GM19372 (cell line): Measurements from ENCODE around the gene CTDSPL.

Source experiments
- ATAC-seq: cut with Tn5 transposase; IDR thresholded peaks from one replicate; pipeline ENCODE4 v1.9.1; 2021; ENCODE audit warnings: mild to moderate bottlenecking, low read depth, moderate library complexity; ENCODE audit not compliant: unreplicated experiment

Gene CTDSPL

DNA sequence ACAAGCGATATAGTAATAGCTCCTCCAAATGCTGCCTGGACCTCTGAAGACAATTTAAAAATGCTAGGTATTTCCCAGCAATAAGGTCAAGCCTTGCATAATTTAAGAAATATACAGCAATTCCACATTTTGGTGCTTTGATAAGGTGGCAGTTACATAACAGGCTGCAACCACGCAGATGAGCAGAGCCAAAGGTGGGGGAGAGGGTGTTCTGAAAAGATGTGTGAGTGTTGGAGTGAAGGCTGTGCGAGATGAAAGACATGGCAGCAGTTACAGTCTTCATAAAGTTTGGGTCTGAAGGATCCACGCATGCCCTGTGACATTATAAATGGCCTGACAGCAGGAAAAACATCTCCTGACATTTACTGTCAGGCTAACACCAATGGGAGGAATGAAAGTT is 26.1 kb downstream of the CTDSPL start:
- ATAC-seq: no peak

DNA sequence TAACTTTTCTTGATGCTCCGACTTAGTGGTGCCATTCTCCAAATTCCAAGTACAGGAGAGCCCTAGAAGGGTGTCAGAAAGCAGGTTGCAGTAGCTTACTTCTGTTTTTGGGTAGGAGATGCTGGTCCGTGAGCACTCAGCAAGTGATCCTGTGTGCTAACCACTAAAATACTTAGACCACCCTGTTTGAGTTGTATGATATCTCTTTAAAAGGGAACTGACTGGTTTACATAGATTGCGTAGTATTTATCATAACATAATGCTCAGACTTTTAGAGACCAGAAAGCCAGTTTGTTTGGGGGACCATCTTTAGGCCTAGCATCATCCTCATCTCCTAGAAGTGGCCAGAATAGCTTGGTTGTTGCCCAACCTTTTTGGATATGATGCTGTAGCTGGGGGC is 26.7 kb downstream of the CTDSPL start:
- no peak for ATAC-seq

- ATAC-seq: no peak
These were observed 28.8 kb downstream of the CTDSPL start for GRCh38 chr3:37890522-37890921.

- peak; percentile 74 for ATAC-seq
These were observed 29.5 kb downstream of the CTDSPL start for GRCh38 chr3:37891227-37891626.

DNA sequence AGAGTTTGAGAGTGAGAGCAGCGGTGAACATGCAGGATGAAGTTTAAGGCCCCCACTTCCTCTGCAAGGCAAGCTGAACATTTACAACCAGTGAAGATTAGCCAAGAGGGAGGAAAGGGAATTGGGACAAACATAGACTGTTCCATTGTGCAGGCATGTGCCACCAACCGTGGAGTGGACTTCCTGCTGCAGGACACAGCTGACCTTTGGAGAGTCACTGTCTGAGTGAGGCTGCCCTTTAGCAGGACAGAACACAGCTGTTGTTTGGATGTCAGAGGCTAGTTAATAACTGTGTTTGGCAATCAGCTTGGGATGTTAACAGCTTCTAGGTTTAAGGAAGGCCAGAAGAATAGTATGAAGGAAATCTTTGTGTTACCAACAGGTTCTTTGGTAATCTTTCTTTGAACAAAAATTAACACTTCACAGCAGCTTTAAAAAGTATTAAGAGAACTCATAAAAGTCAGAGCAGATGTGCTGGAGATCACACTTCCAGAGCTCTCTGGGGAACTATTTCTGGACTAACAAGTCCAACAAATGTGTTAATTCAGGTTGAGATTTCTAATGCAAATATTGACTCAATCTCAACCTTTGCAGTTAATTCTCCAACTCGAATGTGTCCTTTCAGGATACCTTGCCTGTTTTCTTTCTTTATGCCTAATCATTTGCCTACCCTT is 31.4 kb downstream of the CTDSPL start:
- no peak for ATAC-seq

DNA sequence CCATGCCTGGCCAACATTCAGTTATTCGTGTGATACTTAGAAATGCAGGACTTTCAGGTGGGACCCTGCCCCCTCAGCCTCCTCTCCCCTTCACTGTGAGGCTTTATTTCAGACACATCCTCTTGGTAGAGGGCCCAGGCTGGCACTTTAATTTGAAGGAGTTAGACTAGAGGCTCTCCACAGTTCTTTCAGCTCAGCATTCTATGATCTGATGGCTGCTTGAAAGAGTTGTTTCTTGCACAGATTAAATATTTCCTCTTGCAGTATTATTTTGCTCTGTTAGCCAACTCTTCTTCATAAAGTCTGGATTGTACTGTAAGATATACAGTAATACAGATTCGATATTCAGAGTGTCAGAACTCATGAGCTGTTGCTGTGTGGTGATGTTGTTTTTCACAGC is 35.1 kb downstream of the CTDSPL start:
- no peak for ATAC-seq

GRCh38 chr3:37897763-37898162 is 36.1 kb downstream of the CTDSPL start:
- ATAC-seq: no peak

GRCh38 chr3:37898424-37898823 is 36.7 kb downstream of the CTDSPL start:
- no peak for ATAC-seq

DNA sequence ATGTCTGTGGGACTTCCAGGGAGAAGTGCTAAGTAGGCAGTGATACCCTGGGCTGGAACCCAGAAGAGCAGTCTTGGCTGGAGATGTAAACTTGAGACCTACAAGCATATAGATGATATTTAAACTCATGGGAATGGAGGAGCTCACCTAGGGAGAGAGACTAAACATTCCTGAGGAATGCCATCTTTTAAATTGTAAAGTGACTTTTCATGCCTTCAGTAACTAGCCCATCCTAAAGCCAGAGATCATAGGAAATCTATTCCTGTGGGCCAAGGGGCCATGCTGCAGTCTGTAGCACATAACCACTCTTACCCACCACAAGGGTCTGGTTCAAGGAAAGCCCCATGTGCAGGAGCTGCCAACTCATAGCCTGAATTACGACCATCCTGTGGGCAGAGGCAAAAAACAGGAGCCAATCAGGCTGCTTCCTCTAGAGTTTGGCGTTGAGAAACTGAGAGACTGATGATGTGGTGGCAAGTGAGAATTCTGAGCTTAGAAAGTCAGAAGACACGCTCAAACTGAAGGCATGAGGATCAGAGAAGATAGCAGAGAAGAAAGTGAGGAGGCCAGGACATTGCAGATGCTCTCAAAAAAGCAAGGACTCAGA is 37.5 kb downstream of the CTDSPL start:
- no peak for ATAC-seq

DNA sequence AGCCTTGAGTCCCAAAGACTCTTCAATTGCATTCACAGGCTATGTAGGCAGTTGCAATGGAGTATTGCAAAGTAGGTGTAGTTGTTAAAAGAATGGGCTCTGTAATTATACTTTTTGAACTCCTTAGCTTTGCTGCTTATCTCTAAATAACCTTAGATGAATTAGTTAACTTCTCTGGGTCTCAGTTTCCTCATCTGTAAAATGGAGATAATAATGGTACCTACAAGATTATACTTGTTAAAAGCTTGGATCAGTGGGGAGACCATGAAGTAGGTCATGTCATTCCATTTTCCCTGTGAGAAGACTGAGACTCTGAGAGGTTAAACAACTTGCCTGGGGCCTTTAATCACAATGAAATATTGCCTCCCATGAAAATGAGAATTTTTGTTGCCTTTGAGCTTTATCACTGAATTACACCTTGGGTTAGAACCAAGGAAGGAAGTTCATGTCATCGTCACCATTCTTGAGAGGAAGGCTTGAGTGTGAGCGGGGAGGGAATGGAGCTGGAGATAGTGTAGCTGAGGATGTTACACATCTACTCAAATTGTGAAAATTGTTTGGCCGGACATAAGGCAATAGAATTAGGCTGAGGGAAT is 38.1 kb downstream of the CTDSPL start:
- no peak for ATAC-seq

GRCh38 chr3:37901721-37902120 is 40.0 kb downstream of the CTDSPL start:
- no peak for ATAC-seq

DNA sequence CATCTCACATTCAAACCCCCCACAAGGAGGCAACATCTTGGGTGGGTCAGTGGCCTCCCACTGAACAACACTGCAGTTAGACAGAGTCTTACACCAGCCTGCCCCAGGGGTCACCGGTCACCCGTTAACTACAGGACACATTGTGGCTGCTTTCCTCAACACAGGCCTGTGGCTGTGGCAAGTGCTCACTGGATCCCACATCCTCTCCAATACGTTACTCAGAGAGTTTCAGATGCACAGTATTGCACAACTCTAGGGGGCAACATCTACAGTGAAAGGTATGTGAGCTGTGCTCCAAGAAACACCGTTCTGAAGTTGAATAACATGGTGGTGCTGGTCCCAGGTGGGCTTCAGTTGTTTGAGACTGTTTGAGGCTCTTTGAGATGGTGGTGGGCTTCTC is 41.0 kb downstream of the CTDSPL start:
- no peak for ATAC-seq

GRCh38 chr3:37903320-37903719 is 41.6 kb downstream of the CTDSPL start:
- ATAC-seq: no peak

DNA sequence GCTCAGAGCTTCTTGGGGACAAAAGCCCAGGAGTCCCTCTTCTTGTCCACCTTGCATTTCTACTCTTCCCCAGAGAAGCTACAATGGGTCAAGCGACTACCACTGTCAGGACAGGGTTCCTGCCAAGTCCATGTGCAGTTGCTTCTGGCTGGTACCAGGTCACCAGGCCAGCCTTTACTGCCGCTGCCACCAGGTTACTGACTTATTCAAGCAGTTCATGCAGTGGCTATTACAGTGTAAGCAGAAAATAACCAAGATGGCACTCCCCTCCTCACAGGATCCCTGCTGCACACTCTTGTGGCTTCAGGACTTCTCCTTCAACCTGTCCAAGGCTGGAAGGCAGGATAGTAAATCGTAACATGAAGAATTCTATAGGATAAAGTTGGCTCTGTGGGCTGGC is 42.1 kb downstream of the CTDSPL start:
- ATAC-seq: no peak

DNA sequence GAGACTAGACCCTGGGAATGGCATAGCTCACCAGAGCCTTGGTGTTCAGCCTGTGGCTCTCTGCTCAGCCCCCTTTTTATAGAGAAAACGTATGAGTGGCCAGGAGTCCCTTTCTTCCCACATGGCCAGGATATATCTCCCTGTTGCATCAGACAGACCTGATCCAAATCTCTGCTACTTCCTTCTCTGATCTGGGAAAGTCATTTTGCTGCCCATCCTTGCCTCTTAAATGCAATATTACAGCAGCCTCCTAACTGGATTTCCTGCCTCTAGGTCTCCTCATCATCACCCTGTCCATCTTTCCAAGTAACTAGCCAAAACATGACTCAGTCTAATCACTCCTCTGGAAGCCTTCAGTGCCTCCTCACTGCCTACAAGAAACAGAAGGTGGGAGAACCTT is 42.9 kb downstream of the CTDSPL start:
- no peak for ATAC-seq

DNA sequence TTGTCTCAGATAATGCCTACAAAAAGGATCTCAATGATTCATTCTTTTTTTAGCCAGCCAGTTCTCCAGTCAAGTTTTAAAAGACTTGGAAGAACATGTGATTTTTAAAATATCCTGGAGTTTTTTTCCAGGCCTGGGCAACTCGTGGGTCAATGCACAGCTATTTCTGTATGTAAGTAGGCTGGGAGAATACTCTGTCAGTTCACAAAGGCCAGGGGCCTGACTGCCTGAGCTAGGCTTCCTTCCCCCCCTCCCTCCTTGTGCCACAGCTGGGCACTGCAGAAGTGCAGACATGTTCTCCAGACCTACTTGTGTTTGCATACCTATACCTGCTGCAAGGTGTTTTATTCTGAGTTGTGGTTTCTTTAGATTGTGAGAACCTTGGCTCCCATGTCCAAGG is 43.7 kb downstream of the CTDSPL start:
- no peak for ATAC-seq

DNA sequence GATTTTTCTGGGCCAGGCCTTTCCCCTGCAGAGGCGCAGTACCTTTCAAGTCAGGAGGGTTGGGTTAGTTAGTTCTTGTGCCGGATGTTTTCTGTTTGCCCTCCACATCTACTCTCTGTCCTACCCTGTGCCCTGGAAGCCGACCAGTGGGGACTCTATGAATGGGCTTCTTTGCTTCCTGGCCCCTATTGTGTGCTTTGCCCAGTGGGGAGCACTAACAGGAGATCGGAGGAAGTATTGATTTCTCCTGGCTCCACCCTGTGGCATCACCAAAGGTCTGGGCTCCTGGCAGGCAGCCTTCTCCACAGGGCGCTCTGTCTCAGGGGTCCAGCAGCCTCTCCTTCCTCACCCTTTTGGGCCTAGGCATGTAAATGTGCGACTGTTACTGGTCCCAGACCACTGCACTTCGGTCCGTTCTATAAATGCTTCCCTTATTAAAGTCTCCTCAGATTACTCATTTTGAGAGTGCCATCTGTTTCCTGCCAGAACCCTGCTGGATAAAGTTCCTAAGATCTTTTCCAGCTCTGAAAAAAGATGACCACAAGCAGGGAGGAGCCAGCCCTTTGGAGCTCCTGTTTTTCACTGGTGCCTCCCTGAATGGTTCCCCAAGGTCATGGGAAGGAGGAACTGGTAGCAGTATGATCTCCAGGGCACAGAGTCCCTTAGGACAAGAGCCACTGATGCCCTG is 44.5 kb downstream of the CTDSPL start:
- ATAC-seq: no peak

DNA sequence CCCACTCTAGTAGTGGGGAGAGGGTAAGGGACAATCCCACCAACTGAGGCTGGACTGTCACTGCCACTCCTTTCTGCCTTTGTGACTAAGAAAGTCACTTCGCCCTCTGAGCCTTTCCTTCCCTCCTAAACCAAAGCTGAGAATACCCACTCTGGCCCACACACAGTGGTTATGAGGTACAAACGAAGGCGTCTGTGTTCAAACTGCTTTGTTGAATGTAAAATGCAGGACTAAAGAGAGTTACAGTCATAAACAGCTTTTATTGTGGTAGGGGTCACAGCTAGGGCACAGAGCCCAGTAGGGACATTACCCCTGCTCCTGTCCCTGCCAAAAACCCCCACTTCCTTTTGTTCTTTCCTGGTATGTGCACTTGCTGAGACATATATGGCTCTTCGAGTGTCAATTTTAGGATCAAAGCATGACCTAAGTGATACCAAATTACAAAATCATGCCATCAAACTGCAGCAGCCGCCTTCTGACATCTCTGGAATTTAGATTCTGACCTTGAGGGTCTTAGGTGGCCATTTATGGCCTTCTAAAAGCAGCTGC is 45.1 kb downstream of the CTDSPL start:
- ATAC-seq: no peak

GRCh38 chr3:37907371-37907770 is 45.7 kb downstream of the CTDSPL start:
- ATAC-seq: no peak

- peak; percentile 96 for ATAC-seq
These were observed 46.2 kb downstream of the CTDSPL start for GRCh38 chr3:37907906-37908305.
